WERI-Rb-1 (cell line): Measurements from ENCODE around the gene PER2.
A peak's percentile ranks its signal among the peaks of the same experiment; 100 is the strongest.

Experiments
- DNase-seq: peaks from one replicate; pipeline ENCODE4 v3.0.0-alpha.2; 2020
- H3K27ac ChIP-seq: fragments of 250-450 bp; sonication (Bioruptor Pico); 2 replicates; pipeline ENCODE4 v1.5.1; 2020; ENCODE audit warnings: mild to moderate bottlenecking, moderate library complexity
- H3K27me3 ChIP-seq: fragments of 250-450 bp; sonication (Bioruptor Pico); 2 replicates; pipeline ENCODE4 v1.5.1; 2021; ENCODE audit warnings: mild to moderate bottlenecking, low read depth, moderate library complexity; ENCODE audit not compliant: insufficient read depth, severe bottlenecking
- H3K36me3 ChIP-seq: fragments of 250-450 bp; sonication (Bioruptor Pico); 2 replicates; pipeline ENCODE4 v1.5.1; 2020; ENCODE audit warnings: mild to moderate bottlenecking, moderate library complexity
- H3K4me3 ChIP-seq: 2 replicates; pipeline ENCODE4 v1.5.1; 2011; ENCODE audit warnings: low read depth, mild to moderate bottlenecking, control low read depth, low read length
- H3K9me3 ChIP-seq: fragments of 250-450 bp; sonication (Bioruptor Pico); 2 replicates; pipeline ENCODE4 v1.5.1; 2021; ENCODE audit warnings: mild to moderate bottlenecking, moderate library complexity; ENCODE audit not compliant: severe bottlenecking
- CTCF ChIP-seq: IDR thresholded peaks from 2 replicates; pipeline ENCODE4 v1.5.1; 2011; ENCODE audit warnings: low read depth, mild to moderate bottlenecking, control low read depth, inconsistent platforms, low read length

The PER2 gene

GRCh38 chr2:238322001-238322411 is 33.6 kb upstream of the PER2 start:
- Histone ChIP-seq H3K36me3 (peaks cover 20% of the 10 kb centered on the region), H3K9me3 (no peaks in the 10 kb centered on the region), H3K27me3 (no peaks in the 10 kb centered on the region), H3K4me3 (no peak overlapping the region), H3K27ac (no peak overlapping the region)
- TF ChIP-seq CTCF = no peak
- no peak for DNase-seq

GRCh38 chr2:238321467-238321866 is 33.1 kb upstream of the PER2 start:
- H3K36me3 ChIP-seq = peaks cover 17% of the 10 kb centered on the region
- no peak for DNase-seq
- no peak overlapping the region for H3K27ac ChIP-seq
- H3K9me3 ChIP-seq = no peaks in the 10 kb centered on the region
- peak overlapping the region; percentile 53 for H3K4me3 ChIP-seq
- TF ChIP-seq CTCF = no peak
- H3K27me3 ChIP-seq = no peaks in the 10 kb centered on the region

GRCh38 chr2:238320648-238321281 is 32.4 kb upstream of the PER2 start:
- no peak for DNase-seq
- Histone ChIP-seq H3K4me3 (peak overlapping the region; percentile 53), H3K27ac (no peak overlapping the region), H3K9me3 (no peaks in the 10 kb centered on the region), H3K36me3 (peaks cover 12% of the 10 kb centered on the region), H3K27me3 (no peaks in the 10 kb centered on the region)
- TF ChIP-seq CTCF = no peak

GRCh38 chr2:238320246-238320647 is 31.8 kb upstream of the PER2 start, which contains the start of gene TRAF3IP1:
Gene TRAF3IP1, plus strand, starts transcription at chr2:238320518. Its CDS starts 145 bp downstream, at chr2:238320663.
- Histone ChIP-seq H3K9me3 (no peaks in the 10 kb centered on the region), H3K27ac (peak within 1 kb of the TSS; percentile 52), H3K4me3 (peak within 1 kb of the TSS; percentile 80), H3K27me3 (no peaks in the 10 kb centered on the region), H3K36me3 (peaks cover 7% of the 10 kb centered on the region)
- TF ChIP-seq CTCF = no peak
- DNase-seq = peak; percentile 97

GRCh38 chr2:238315031-238315595 is 26.7 kb upstream of the PER2 start:
- H3K27me3 ChIP-seq = no peaks in the 10 kb centered on the region
- no peaks in the 10 kb centered on the region for H3K9me3 ChIP-seq
- no peak overlapping the region for H3K4me3 ChIP-seq
- H3K36me3 ChIP-seq = no peaks in the 10 kb centered on the region
- H3K27ac ChIP-seq = no peak overlapping the region
- TF ChIP-seq CTCF = no peak
- no peak for DNase-seq
